GM06990 (cell line): ENCODE measurements around the gene CBY1.

Experiments used
- DNase-seq: peaks from one replicate; pipeline ENCODE4 v3.0.0-alpha.2; 2011; ENCODE audit not compliant: insufficient read length; ENCODE audit errors: extremely low read depth
- H3K27me3 ChIP-seq: replicated peaks from 2 replicates; pipeline ENCODE4 v1.6.0; 2011; ENCODE audit warnings: low read length; ENCODE audit not compliant: control insufficient read depth, insufficient read depth
- H3K36me3 ChIP-seq: 2 replicates; pipeline ENCODE4 v1.5.1; 2011; ENCODE audit warnings: low read length; ENCODE audit not compliant: control insufficient read depth, insufficient read depth
- H3K4me3 ChIP-seq: replicated peaks from 2 replicates; pipeline ENCODE4 v1.5.1; 2011; ENCODE audit warnings: low read depth, mild to moderate bottlenecking, control low read depth, low read length
- CTCF ChIP-seq: IDR thresholded peaks from 2 replicates; pipeline ENCODE4 v1.5.1; 2011; ENCODE audit warnings: low read length, control low read depth, mild to moderate bottlenecking, inconsistent platforms; ENCODE audit not compliant: insufficient read depth, poor library complexity, severe bottlenecking

CBY1 gene

GRCh38 chr22:38712486-38713207 is 56.2 kb downstream of the CBY1 start:
- no peaks in the 10 kb centered on the region for H3K27me3 ChIP-seq
- no peak overlapping the region for H3K4me3 ChIP-seq
- no peak for TF ChIP-seq CTCF
- no peak for DNase-seq
- peaks cover 29% of the 10 kb centered on the region for H3K36me3 ChIP-seq

GRCh38 chr22:38713921-38714320 is 57.5 kb downstream of the CBY1 start:
- Histone ChIP-seq H3K27me3 (no peaks in the 10 kb centered on the region), H3K4me3 (no peak overlapping the region), H3K36me3 (peaks cover 32% of the 10 kb centered on the region)
- no peak for TF ChIP-seq CTCF
- DNase-seq: no peak

GRCh38 chr22:38715176-38715764 is 58.8 kb downstream of the CBY1 start:
- no peaks in the 10 kb centered on the region for H3K27me3 ChIP-seq
- no peak overlapping the region for H3K4me3 ChIP-seq
- peaks cover 29% of the 10 kb centered on the region for H3K36me3 ChIP-seq
- DNase-seq: no peak
- no peak for TF ChIP-seq CTCF

- H3K36me3 ChIP-seq: peaks cover 28% of the 10 kb centered on the region
- H3K27me3 ChIP-seq: no peaks in the 10 kb centered on the region
Measured at GRCh38 chr22:38715852-38716251, 59.4 kb downstream of the CBY1 start.

GRCh38 chr22:38716271-38716670 is 59.8 kb downstream of the CBY1 start:
- no peaks in the 10 kb centered on the region for H3K27me3 ChIP-seq
- no peak overlapping the region for H3K4me3 ChIP-seq
- no peak for DNase-seq
- TF ChIP-seq CTCF: no peak
- peaks cover 28% of the 10 kb centered on the region for H3K36me3 ChIP-seq

More at GRCh38 chr22:38715852-38716251, 59.4 kb downstream of the CBY1 start:
- no peak for TF ChIP-seq CTCF
- no peak for DNase-seq
- H3K4me3 ChIP-seq: no peak overlapping the region

- Histone ChIP-seq H3K27me3 (no peaks in the 10 kb centered on the region), H3K36me3 (peaks cover 32% of the 10 kb centered on the region), H3K4me3 (no peak overlapping the region)
- no peak for TF ChIP-seq CTCF
- DNase-seq: no peak
Measured at GRCh38 chr22:38716826-38717225, 60.4 kb downstream of the CBY1 start.
